ENCODE measurements around the gene PIGN. TPM values are rescaled to one million over a fixed set of nuclear protein-coding genes. Genes with fewer than 3 reads are reported as not detected.

The PIGN gene
- total and polyA plus RNA-seq, 2 of the 8 experiments (the other 6 are each of a cell fraction or from before 2014, with no cell fraction given) = 20.9 to 26.3 TPM

DNA sequence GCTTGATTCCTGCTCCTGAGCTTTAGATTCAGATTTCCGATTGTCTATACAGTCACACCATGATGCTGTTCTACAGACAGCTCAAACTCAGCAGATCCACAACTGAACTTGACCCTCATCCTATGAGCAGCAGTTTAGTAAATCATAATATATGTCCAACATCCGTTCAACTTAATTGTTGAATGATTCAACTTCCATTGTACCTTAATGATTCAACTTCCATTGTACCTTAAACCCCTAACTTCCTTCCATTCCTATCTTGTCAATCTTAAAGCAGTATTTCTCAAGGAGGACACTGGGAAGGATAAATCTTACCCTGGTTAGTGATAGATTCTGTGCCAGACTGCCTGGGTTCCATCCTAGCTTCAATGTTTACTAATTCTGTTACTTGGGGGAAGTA is 60.1 kb downstream of the PIGN start (continued):
- TF ChIP-seq MAX (IDR thresholded peaks at IDR 0.05) (no peak), SRF (IDR thresholded peaks at IDR 0.05; ENCODE audit: low read depth, low read length) (no peak), CHD7 (IDR thresholded peaks at IDR 0.05; ENCODE audit: insufficient replicate concordance, low read length) (no peak), PHF8 (conservative IDR thresholded peaks at IDR 0.05; ENCODE audit: low read depth, low read length) (no peak), HDAC2 (IDR thresholded peaks at IDR 0.05; ENCODE audit: borderline replicate concordance in 1 of 2, low read depth in 2 of 2, low read length in 2 of 2) (no peak), GTF2F1 (IDR thresholded peaks at IDR 0.05; ENCODE audit: borderline replicate concordance, low read depth, low read length) (no peak), POU5F1 (IDR thresholded peaks at IDR 0.05; ENCODE audit: low read depth, low read length) (no peak), KDM4A (IDR thresholded peaks at IDR 0.05; ENCODE audit: low read depth, low read length, severe bottlenecking) (no peak)

All from H1 (cell line).